ENCODE results near the gene CHM.
A peak's percentile ranks its signal among the peaks of the same experiment; 100 is the strongest.
"Not testable (repeated sequence)": the region's sequence is repeated elsewhere in the genome, so short reads cannot be mapped to it uniquely, and the experiment has no call there.

CHM gene

GRCh38 chrX:86047174-86047935, at the start of gene CHM:
Gene CHM, minus strand, starts transcription at chrX:86047558. Its CDS starts 26 bp downstream, at chrX:86047532.
- DNase-seq (ENCODE audit: low spot score): peak; percentile 89

GRCh38 chrX:86078650-86079049, 31.3 kb upstream of the CHM start:
- no peak for DNase-seq (ENCODE audit: low spot score)

- peak; percentile 23 for DNase-seq (ENCODE audit: low spot score)
Measured at GRCh38 chrX:86066998-86067397, 19.6 kb upstream of the CHM start.

- DNase-seq (ENCODE audit: low spot score): no peak
Measured at GRCh38 chrX:86061407-86061806, 14.0 kb upstream of the CHM start.

GRCh38 chrX:86051741-86052140, 4.4 kb upstream of the CHM start:
- no peak for DNase-seq (ENCODE audit: low spot score)

GRCh38 chrX:86047936-86048280, 550 bp upstream of the CHM start:
- DNase-seq (ENCODE audit: low spot score): no peak

- DNase-seq (ENCODE audit: low spot score): no peak
Measured at GRCh38 chrX:86044216-86044615, 3.1 kb downstream of the CHM start.

GRCh38 chrX:86039625-86040568, 7.5 kb downstream of the CHM start:
- no peak for DNase-seq (ENCODE audit: low spot score)

GRCh38 chrX:86033385-86033784, 14.0 kb downstream of the CHM start:
- no peak for DNase-seq (ENCODE audit: low spot score)

GRCh38 chrX:86028681-86029080, 18.7 kb downstream of the CHM start:
- DNase-seq (ENCODE audit: low spot score): no peak

- no peak for DNase-seq (ENCODE audit: low spot score)
Measured at GRCh38 chrX:86023811-86024210, 23.5 kb downstream of the CHM start.

- DNase-seq (ENCODE audit: low spot score): no peak
Measured at GRCh38 chrX:86021652-86022289, 25.6 kb downstream of the CHM start.

- DNase-seq (ENCODE audit: low spot score): no peak
Measured at GRCh38 chrX:86016139-86016538, 31.2 kb downstream of the CHM start.

GRCh38 chrX:86014959-86015358, 32.4 kb downstream of the CHM start:
- DNase-seq (ENCODE audit: low spot score): not testable (repeated sequence)

GRCh38 chrX:86014421-86014820, 32.9 kb downstream of the CHM start:
- no peak for DNase-seq (ENCODE audit: low spot score)

GRCh38 chrX:86013792-86014191, 33.6 kb downstream of the CHM start:
- DNase-seq (ENCODE audit: low spot score): no peak

- DNase-seq (ENCODE audit: low spot score): no peak
Measured at GRCh38 chrX:86012188-86012587, 35.2 kb downstream of the CHM start.

- DNase-seq (ENCODE audit: low spot score): not testable (repeated sequence)
Measured at GRCh38 chrX:86009803-86010202, 37.6 kb downstream of the CHM start.

GRCh38 chrX:86007891-86008290, 39.5 kb downstream of the CHM start:
- DNase-seq (ENCODE audit: low spot score): not testable (repeated sequence)

- no peak for DNase-seq (ENCODE audit: low spot score)
Measured at GRCh38 chrX:86002076-86002896, 45.1 kb downstream of the CHM start.

GRCh38 chrX:85998954-85999353, 48.4 kb downstream of the CHM start:
- no peak for DNase-seq (ENCODE audit: low spot score)

- no peak for DNase-seq (ENCODE audit: low spot score)
Measured at GRCh38 chrX:85996555-85996954, 50.8 kb downstream of the CHM start.

All from NAMALWA (cell line).